ENCODE measurements around the gene PC.

PC gene

DNA sequence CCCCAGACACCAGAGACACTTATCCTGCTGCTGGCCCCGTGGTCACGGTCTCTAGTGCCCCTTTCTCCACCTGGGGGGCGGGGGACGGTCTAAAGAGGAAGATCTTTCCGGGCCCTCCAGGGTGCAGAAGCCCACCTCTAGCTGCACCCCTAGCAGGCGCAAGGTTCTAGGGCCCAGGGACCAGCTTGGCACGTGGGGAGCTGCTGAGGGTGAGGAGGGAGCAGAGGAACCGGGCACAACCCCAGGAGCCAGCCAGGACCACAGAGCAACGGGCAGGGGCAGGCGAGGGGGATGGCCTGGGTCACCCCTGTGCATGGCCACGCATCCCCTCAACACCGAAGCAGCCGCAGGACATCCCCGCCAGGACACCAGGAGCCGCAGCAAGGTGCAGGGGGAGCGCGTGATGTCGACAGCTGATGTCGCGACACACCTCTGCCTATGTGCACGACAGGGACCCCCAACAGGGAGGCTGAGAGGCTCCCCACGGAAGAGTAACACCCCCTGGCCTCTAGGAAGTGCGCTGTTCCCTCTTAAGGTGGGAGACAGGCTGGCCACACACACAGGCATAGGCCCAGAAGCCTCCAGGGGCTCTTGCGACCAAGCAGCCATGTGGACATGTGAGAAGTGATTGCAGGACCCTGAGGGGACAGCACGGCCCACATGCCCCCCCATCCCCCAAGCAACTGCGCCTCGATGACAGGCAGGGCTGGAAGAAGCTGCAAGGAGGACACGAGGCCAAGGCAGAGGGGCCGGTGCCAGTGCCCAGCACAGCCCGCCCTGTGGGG lies 96.2 kb downstream of the PC start:
- TF ChIP-seq SUZ12 (IDR thresholded peaks at IDR 0.05; ENCODE audit: extremely low read depth, insufficient read depth, insufficient read length), result no peak
- no peak for TF ChIP-seq ZNF274 (IDR thresholded peaks at IDR 0.05; ENCODE audit: low read depth, low read length)
- no peak for TF ChIP-seq YY1 (IDR thresholded peaks at IDR 0.05; ENCODE audit: insufficient read depth, insufficient read length)
- DNase-seq (ENCODE audit: low read depth, low spot score), result no peak
- no peaks in the 10 kb centered on the region for H3K27me3 ChIP-seq (ENCODE audit: insufficient read depth, insufficient read length)
- peaks cover 63% of the 10 kb centered on the region for H3K36me3 ChIP-seq (ENCODE audit: insufficient read depth, insufficient read length, low read length)
- no peak overlapping the region for H3K4me3 ChIP-seq (ENCODE audit: insufficient read length, low read depth)
- H3K9ac ChIP-seq (ENCODE audit: insufficient read length, low read depth), result no peak overlapping the region
- H3K9me3 ChIP-seq (ENCODE audit: insufficient read depth, low read length), result no peaks in the 10 kb centered on the region
- peaks cover 19% of the 10 kb centered on the region for H3K4me1 ChIP-seq (ENCODE audit: insufficient read depth, insufficient read length)

DNA sequence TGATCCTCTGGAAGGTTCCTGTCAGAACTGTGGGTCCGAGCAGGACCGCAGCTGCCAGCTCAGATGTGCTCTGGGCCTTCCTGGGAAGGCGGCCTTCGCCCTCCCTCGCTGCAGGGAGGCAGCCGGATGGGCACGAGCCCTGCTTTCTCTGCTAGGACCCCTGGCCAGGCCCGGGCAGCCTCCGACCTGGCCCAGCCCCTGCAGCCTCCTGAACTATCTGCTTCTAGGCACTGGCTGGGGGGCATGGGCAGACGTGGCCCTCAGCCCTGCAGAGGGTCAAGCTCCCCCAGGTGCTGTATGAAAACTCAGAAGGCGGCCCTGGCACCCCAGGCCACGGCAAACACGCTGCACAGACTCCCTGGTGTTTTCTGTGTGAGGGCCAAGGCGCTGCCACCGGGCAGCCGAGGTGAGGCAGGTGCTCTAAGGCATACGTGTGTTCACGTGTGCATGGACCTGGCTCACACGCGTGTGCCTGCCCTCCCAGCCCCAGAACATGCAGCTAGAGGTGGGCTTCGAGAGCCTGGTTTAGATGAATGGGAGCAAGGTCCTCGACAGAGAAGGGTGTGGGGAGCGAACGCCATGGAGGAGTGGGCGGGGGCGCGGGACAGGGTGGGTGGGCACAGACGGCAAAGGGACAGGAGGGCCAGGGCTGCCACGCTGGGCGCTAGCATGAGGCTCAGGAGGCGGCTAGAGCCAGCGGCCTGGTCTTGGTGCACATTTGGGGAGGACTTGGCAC lies 97.0 kb downstream of the PC start:
- no peaks in the 10 kb centered on the region for H3K27me3 ChIP-seq (ENCODE audit: insufficient read depth, insufficient read length)
- no peak overlapping the region for H3K4me3 ChIP-seq (ENCODE audit: insufficient read length, low read depth)
- no peak for DNase-seq (ENCODE audit: low read depth, low spot score)
- peaks cover 14% of the 10 kb centered on the region for H3K4me1 ChIP-seq (ENCODE audit: insufficient read depth, insufficient read length)
- H3K9me3 ChIP-seq (ENCODE audit: insufficient read depth, low read length), result no peaks in the 10 kb centered on the region
- H3K36me3 ChIP-seq (ENCODE audit: insufficient read depth, insufficient read length, low read length), result peaks cover 63% of the 10 kb centered on the region
- H3K9ac ChIP-seq (ENCODE audit: insufficient read length, low read depth), result no peak overlapping the region
- TF ChIP-seq ZNF274 (IDR thresholded peaks at IDR 0.05; ENCODE audit: low read depth, low read length) (no peak), YY1 (IDR thresholded peaks at IDR 0.05; ENCODE audit: insufficient read depth, insufficient read length) (no peak), SUZ12 (IDR thresholded peaks at IDR 0.05; ENCODE audit: extremely low read depth, insufficient read depth, insufficient read length) (no peak)

DNA sequence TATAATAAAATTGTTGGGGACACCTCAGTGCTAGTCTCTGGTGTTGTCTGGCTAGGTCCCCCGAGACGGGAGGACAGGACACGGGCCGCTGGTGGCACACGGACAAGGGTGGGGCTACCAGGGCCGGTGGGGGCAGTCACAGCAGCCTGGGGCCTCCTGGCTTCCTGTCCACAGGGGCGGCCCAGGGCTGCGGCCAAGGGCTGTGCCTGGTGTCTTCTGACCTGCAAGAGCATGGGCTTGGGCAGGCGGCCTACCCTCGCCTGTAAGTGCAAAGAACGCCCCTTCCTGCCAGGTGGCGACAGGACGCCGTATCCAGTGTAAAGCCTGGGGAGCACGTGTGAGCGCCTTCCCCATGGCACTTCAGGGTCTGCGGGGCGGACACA lies 97.7 kb downstream of the PC start:
- DNase-seq (ENCODE audit: low read depth, low spot score), result no peak
- peaks cover 60% of the 10 kb centered on the region for H3K36me3 ChIP-seq (ENCODE audit: insufficient read depth, insufficient read length, low read length)
- H3K27me3 ChIP-seq (ENCODE audit: insufficient read depth, insufficient read length), result no peaks in the 10 kb centered on the region
- H3K9ac ChIP-seq (ENCODE audit: insufficient read length, low read depth), result no peak overlapping the region
- peaks cover 15% of the 10 kb centered on the region for H3K4me1 ChIP-seq (ENCODE audit: insufficient read depth, insufficient read length)
- H3K4me3 ChIP-seq (ENCODE audit: insufficient read length, low read depth), result no peak overlapping the region
- H3K9me3 ChIP-seq (ENCODE audit: insufficient read depth, low read length), result no peaks in the 10 kb centered on the region
- TF ChIP-seq YY1 (IDR thresholded peaks at IDR 0.05; ENCODE audit: insufficient read depth, insufficient read length) (no peak), ZNF274 (IDR thresholded peaks at IDR 0.05; ENCODE audit: low read depth, low read length) (no peak), SUZ12 (IDR thresholded peaks at IDR 0.05; ENCODE audit: extremely low read depth, insufficient read depth, insufficient read length) (no peak)

DNA sequence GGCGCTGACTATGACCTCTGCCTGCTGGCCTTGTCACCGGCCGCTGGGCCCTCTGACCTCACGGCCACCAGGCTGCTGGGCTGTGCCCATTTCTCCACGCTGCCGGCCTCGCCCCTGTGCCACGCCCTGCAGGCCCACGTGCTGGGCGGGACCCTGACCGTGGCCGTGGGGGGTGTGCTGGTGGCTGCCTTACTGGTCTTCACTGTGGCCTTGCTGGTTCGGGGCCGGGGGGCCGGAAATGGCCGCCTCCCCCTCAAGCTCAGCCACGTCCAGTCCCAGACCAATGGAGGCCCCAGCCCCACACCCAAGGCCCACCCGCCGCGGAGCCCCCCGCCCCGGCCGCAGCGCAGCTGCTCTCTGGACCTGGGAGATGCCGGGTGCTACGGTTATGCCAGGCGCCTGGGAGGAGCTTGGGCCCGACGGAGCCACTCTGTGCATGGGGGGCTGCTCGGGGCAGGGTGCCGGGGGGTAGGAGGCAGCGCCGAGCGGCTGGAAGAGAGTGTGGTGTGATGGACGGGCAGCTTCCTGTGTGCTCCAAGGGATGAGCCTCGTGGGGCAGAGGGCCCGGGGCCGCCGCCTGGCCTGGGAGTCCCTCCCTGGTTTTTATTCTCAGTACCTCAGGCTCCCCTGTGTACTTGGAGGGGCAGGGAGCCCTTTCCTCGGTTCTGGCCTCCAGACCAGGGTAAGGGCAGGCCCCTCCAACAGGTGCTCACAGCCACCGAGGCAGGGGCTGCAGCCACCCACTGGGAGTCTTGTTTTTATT lies 98.3 kb downstream of the PC start:
- no peaks in the 10 kb centered on the region for H3K27me3 ChIP-seq (ENCODE audit: insufficient read depth, insufficient read length)
- no peaks in the 10 kb centered on the region for H3K9me3 ChIP-seq (ENCODE audit: insufficient read depth, low read length)
- H3K4me1 ChIP-seq (ENCODE audit: insufficient read depth, insufficient read length), result peaks cover 14% of the 10 kb centered on the region
- no peak overlapping the region for H3K9ac ChIP-seq (ENCODE audit: insufficient read length, low read depth)
- no peak overlapping the region for H3K4me3 ChIP-seq (ENCODE audit: insufficient read length, low read depth)
- DNase-seq (ENCODE audit: low read depth, low spot score), result no peak
- H3K36me3 ChIP-seq (ENCODE audit: insufficient read depth, insufficient read length, low read length), result peaks cover 57% of the 10 kb centered on the region
- TF ChIP-seq YY1 (IDR thresholded peaks at IDR 0.05; ENCODE audit: insufficient read depth, insufficient read length) (no peak), ZNF274 (IDR thresholded peaks at IDR 0.05; ENCODE audit: low read depth, low read length) (no peak), SUZ12 (IDR thresholded peaks at IDR 0.05; ENCODE audit: extremely low read depth, insufficient read depth, insufficient read length) (no peak)

DNA sequence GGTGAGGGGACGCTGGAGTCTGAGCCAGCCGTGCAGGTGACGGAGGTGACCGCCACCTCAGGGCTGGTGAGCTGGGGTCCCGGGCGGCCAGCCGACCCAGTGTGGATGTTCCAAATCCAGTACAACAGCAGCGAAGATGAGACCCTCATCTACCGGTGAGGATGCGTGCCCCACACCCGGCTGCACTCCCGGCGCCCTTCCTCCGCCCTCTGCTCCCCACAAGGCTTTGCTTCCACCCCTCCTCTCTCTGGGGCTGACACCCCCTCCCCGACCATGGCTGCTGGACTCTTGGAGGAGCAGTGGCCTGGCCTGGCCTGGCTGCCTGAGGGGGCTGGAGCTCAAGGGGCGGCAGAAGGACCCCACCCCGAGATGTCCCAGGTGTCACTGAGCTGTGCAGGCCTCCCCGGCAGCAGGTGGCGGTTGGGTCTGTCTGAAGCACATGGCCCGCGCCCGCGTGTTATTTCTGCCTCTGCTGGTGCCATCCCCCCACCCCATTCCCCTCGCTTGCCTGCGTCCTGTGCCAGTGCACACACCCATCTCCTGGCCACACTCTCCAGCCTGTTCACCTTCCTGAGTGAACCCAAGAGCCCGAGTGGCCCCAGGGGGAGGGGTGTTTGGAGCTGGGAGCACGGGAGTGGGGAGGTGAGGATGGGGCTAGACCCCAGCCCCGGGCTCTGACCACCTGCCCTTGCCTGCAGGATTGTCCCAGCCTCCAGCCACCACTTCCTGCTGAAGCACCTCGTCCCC lies 99.1 kb downstream of the PC start:
- Histone ChIP-seq H3K27me3 (ENCODE audit: insufficient read depth, insufficient read length) (no peaks in the 10 kb centered on the region), H3K36me3 (ENCODE audit: insufficient read depth, insufficient read length, low read length) (peaks cover 57% of the 10 kb centered on the region), H3K9ac (ENCODE audit: insufficient read length, low read depth) (peak overlapping the region; percentile 8), H3K4me3 (ENCODE audit: insufficient read length, low read depth) (no peak overlapping the region), H3K9me3 (ENCODE audit: insufficient read depth, low read length) (no peaks in the 10 kb centered on the region), H3K4me1 (ENCODE audit: insufficient read depth, insufficient read length) (peaks cover 16% of the 10 kb centered on the region)
- DNase-seq (ENCODE audit: low read depth, low spot score), result no peak
- TF ChIP-seq SUZ12 (IDR thresholded peaks at IDR 0.05; ENCODE audit: extremely low read depth, insufficient read depth, insufficient read length) (no peak), YY1 (IDR thresholded peaks at IDR 0.05; ENCODE audit: insufficient read depth, insufficient read length) (no peak), ZNF274 (IDR thresholded peaks at IDR 0.05; ENCODE audit: low read depth, low read length) (no peak)

DNA sequence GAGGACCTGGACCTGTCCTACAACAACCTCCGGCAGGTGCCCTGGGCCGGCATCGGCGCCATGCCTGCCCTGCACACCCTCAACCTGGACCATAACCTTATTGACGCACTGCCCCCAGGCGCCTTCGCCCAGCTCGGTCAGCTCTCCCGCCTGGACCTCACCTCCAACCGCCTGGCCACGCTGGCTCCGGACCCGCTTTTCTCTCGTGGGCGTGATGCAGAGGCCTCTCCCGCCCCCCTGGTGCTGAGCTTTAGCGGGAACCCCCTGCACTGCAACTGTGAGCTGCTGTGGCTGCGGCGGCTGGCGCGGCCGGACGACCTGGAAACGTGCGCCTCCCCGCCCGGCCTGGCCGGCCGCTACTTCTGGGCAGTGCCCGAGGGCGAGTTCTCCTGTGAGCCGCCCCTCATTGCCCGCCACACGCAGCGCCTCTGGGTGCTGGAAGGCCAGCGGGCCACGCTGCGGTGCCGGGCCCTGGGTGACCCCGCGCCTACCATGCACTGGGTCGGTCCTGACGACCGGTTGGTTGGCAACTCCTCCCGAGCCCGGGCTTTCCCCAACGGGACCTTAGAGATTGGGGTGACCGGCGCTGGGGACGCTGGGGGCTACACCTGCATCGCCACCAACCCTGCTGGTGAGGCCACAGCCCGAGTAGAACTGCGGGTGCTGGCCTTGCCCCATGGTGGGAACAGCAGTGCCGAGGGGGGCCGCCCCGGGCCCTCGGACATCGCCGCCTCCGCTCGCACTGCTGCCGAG lies 99.8 kb downstream of the PC start:
- no peak overlapping the region for H3K4me3 ChIP-seq (ENCODE audit: insufficient read length, low read depth)
- H3K9ac ChIP-seq (ENCODE audit: insufficient read length, low read depth), result no peak overlapping the region
- H3K27me3 ChIP-seq (ENCODE audit: insufficient read depth, insufficient read length), result no peaks in the 10 kb centered on the region
- H3K4me1 ChIP-seq (ENCODE audit: insufficient read depth, insufficient read length), result peaks cover 22% of the 10 kb centered on the region
- TF ChIP-seq ZNF274 (IDR thresholded peaks at IDR 0.05; ENCODE audit: low read depth, low read length) (no peak), YY1 (IDR thresholded peaks at IDR 0.05; ENCODE audit: insufficient read depth, insufficient read length) (no peak), SUZ12 (IDR thresholded peaks at IDR 0.05; ENCODE audit: extremely low read depth, insufficient read depth, insufficient read length) (no peak)
- H3K36me3 ChIP-seq (ENCODE audit: insufficient read depth, insufficient read length, low read length), result peaks cover 53% of the 10 kb centered on the region
- DNase-seq (ENCODE audit: low read depth, low spot score), result no peak
- H3K9me3 ChIP-seq (ENCODE audit: insufficient read depth, low read length), result no peaks in the 10 kb centered on the region
